ENCODE data around the gene DNASE2B.

GRCh38 chr1:84370831-84371394 is 27.4 kb upstream of the DNASE2B start:
- TF ChIP-seq, protein P1, sequence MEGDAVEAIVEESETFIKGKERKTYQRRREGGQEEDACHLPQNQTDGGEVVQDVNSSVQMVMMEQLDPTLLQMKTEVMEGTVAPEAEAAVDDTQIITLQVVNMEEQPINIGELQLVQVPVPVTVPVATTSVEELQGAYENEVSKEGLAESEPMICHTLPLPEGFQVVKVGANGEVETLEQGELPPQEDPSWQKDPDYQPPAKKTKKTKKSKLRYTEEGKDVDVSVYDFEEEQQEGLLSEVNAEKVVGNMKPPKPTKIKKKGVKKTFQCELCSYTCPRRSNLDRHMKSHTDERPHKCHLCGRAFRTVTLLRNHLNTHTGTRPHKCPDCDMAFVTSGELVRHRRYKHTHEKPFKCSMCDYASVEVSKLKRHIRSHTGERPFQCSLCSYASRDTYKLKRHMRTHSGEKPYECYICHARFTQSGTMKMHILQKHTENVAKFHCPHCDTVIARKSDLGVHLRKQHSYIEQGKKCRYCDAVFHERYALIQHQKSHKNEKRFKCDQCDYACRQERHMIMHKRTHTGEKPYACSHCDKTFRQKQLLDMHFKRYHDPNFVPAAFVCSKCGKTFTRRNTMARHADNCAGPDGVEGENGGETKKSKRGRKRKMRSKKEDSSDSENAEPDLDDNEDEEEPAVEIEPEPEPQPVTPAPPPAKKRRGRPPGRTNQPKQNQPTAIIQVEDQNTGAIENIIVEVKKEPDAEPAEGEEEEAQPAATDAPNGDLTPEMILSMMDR (conservative IDR thresholded peaks at IDR 0.05; ENCODE audit: low read depth, low read length), result no peak
- no peak for TF ChIP-seq EZH2phosphoT487 (IDR thresholded peaks at IDR 0.05; ENCODE audit: borderline replicate concordance, low read length)
